Tibial nerve (tissue), 3 donors: ENCODE measurements around the gene ZNF285.

Source experiments
- POLR2A ChIP-seq, 2 donors: fragments of 450-650 bp; IDR thresholded peaks; one replicate each; pipeline ENCODE4 v1.6.1; 2017; ENCODE audit warnings: antibody characterized with exemption in 2 of 2, mild to moderate bottlenecking in 2 of 2, moderate library complexity in 2 of 2
- TF ChIP-seq, protein P1 (sequence below), 5 experiments: fragments of 200-600 bp in 3 of 5; fragments of 450-650 bp in 2 of 5; sonication (generic) in 3 of 5; IDR thresholded peaks; one replicate each; pipeline ENCODE4 v1.5.1; 2016 to 2019; ENCODE audit warnings: antibody characterized with exemption in 5 of 5, mild to moderate bottlenecking in 3 of 5, moderate library complexity in 2 of 5

DNA sequence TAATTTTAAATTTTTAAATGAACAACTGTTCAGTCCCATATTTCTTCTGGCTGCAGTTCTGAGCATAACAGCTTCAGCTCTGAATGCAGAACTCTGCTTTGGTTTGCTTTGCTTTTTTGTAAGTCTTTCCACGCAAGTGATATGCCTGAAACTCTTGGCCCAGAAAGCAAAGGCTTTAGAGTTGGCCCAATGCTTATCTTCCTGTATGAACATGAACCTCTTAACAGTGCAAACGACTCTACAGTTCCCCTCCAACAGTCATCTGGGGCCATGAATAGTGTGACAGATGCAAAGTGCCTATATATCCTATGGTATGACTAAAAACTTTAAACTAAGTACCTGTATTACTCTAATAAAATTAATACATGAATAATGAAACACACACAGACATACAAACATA is 59.6 kb downstream of the ZNF285 start:
- TF ChIP-seq, protein P1, sequence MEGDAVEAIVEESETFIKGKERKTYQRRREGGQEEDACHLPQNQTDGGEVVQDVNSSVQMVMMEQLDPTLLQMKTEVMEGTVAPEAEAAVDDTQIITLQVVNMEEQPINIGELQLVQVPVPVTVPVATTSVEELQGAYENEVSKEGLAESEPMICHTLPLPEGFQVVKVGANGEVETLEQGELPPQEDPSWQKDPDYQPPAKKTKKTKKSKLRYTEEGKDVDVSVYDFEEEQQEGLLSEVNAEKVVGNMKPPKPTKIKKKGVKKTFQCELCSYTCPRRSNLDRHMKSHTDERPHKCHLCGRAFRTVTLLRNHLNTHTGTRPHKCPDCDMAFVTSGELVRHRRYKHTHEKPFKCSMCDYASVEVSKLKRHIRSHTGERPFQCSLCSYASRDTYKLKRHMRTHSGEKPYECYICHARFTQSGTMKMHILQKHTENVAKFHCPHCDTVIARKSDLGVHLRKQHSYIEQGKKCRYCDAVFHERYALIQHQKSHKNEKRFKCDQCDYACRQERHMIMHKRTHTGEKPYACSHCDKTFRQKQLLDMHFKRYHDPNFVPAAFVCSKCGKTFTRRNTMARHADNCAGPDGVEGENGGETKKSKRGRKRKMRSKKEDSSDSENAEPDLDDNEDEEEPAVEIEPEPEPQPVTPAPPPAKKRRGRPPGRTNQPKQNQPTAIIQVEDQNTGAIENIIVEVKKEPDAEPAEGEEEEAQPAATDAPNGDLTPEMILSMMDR (IDR thresholded peaks at IDR 0.05), result no peak
- TF ChIP-seq POLR2A (IDR thresholded peaks at IDR 0.05), result no peak
